NB4 (cell line): ENCODE measurements around the gene TSC1.

ENCODE experiments used
- DNase-seq: peaks from one replicate; pipeline ENCODE4 v3.0.0; 2010; ENCODE audit warnings: low read depth
- H3K4me3 ChIP-seq: one replicate; pipeline ENCODE4 v1.5.1; 2011; ENCODE audit warnings: mild to moderate bottlenecking, low read depth, low read length, moderate library complexity
- MYC ChIP-seq: IDR thresholded peaks from 2 replicates; pipeline ENCODE4 v1.6.1; 2011; ENCODE audit warnings: low read depth, low read length
- POLR2A ChIP-seq: IDR thresholded peaks from 2 replicates; pipeline ENCODE4 v1.6.1; 2011; ENCODE audit warnings: mild to moderate bottlenecking; ENCODE audit not compliant: insufficient read length; ENCODE audit errors: extremely low read depth
- TF ChIP-seq, protein P1 (sequence below): IDR thresholded peaks from one replicate; pipeline ENCODE4 v1.5.1; 2012; ENCODE audit warnings: low read depth, low read length
- TF ChIP-seq, protein P2 (sequence below): IDR thresholded peaks from 2 replicates; pipeline ENCODE4 v1.6.1; 2011; ENCODE audit warnings: low read depth, low read length

Gene TSC1

GRCh38 chr9:132842124-132843044 lies 102.0 kb downstream of the TSC1 start:
- H3K4me3 ChIP-seq = no peak overlapping the region
- no peak for DNase-seq
- TF ChIP-seq, protein P1, sequence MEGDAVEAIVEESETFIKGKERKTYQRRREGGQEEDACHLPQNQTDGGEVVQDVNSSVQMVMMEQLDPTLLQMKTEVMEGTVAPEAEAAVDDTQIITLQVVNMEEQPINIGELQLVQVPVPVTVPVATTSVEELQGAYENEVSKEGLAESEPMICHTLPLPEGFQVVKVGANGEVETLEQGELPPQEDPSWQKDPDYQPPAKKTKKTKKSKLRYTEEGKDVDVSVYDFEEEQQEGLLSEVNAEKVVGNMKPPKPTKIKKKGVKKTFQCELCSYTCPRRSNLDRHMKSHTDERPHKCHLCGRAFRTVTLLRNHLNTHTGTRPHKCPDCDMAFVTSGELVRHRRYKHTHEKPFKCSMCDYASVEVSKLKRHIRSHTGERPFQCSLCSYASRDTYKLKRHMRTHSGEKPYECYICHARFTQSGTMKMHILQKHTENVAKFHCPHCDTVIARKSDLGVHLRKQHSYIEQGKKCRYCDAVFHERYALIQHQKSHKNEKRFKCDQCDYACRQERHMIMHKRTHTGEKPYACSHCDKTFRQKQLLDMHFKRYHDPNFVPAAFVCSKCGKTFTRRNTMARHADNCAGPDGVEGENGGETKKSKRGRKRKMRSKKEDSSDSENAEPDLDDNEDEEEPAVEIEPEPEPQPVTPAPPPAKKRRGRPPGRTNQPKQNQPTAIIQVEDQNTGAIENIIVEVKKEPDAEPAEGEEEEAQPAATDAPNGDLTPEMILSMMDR = no peak
- TF ChIP-seq MYC = no peak
- TF ChIP-seq, protein P2, sequence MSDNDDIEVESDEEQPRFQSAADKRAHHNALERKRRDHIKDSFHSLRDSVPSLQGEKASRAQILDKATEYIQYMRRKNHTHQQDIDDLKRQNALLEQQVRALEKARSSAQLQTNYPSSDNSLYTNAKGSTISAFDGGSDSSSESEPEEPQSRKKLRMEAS = no peak
- no peak for TF ChIP-seq POLR2A
